Measurements from ENCODE around the gene PBX3.
"Not testable (repeated sequence)": the region's sequence is repeated elsewhere in the genome, so short reads cannot be mapped to it uniquely, and the experiment has no call there.

GRCh38 chr9:125776789-125777188 is 29.6 kb downstream of the PBX3 start:
- not testable (repeated sequence) for TF ChIP-seq MAX (CRISPR knock-in tag; IDR thresholded peaks at IDR 0.05); RAD21 (CRISPR knock-in tag; conservative IDR thresholded peaks at IDR 0.05 in 1 of 2, IDR thresholded peaks at IDR 0.05 in 1 of 2); CCAR2 (IDR thresholded peaks at IDR 0.05; ENCODE audit: low read depth, low read length); RNF2 (IDR thresholded peaks at IDR 0.05); ZC3H8 (IDR thresholded peaks at IDR 0.05); JUND (IDR thresholded peaks at IDR 0.05; ENCODE audit: borderline replicate concordance, low read depth, low read length); JUND (tag; IDR thresholded peaks at IDR 0.05; ENCODE audit: borderline replicate concordance, low read depth, low read length); ZBTB11 (CRISPR knock-in tag; IDR thresholded peaks at IDR 0.05); ZNF780A (CRISPR knock-in tag; IDR thresholded peaks at IDR 0.05); TARDBP (IDR thresholded peaks at IDR 0.05); PRDM10 (IDR thresholded peaks at IDR 0.05; ENCODE audit: partially characterized antibody); ARID4B (CRISPR knock-in tag; IDR thresholded peaks at IDR 0.05); KDM4B (IDR thresholded peaks at IDR 0.05; ENCODE audit: borderline replicate concordance in 2 of 2, low read depth in 1 of 2); CTCF (IDR thresholded peaks at IDR 0.05 in 2 of 3, conservative IDR thresholded peaks at IDR 0.05 in 1 of 3; ENCODE audit: insufficient read depth in 2 of 3, low read depth in 1 of 3, low read length in 3 of 3)
